K562 (cell line): ENCODE measurements around the gene ZBTB38. TPM values are rescaled to one million over a fixed set of nuclear protein-coding genes. Genes with fewer than 3 reads are reported as not detected.
A peak's percentile ranks its signal among the peaks of the same experiment; 100 is the strongest.

Experiments
- ASH1L ChIP-seq: fragments of 450-650 bp; IDR thresholded peaks from 2 replicates; pipeline ENCODE4 v1.6.1; 2018; ENCODE audit warnings: borderline replicate concordance, mild to moderate bottlenecking, low read depth; ENCODE audit not compliant: partially characterized antibody
- CBFA2T3 ChIP-seq: fragments of 450-650 bp; IDR thresholded peaks from 2 replicates; pipeline ENCODE4 v1.6.1; 2017
- EHMT2 ChIP-seq: fragments of 450-650 bp; IDR thresholded peaks from 2 replicates; pipeline ENCODE4 v1.6.1; 2018; ENCODE audit warnings: antibody characterized with exemption
- GATA2 ChIP-seq: sonication (generic); formaldehyde crosslinking; IDR thresholded peaks from 2 replicates; pipeline ENCODE4 v1.4.0; 2020; ENCODE audit warnings: mild to moderate bottlenecking, missing genetic modification reagents
- HOXB6 ChIP-seq: fragments of 250-450 bp; sonication (Bioruptor Pico); IDR thresholded peaks from 2 replicates; pipeline ENCODE4 v1.5.1; 2022; ENCODE audit warnings: mild to moderate bottlenecking, borderline replicate concordance
- IFI16 ChIP-seq: fragments of 250-450 bp; sonication (Bioruptor Pico); IDR thresholded peaks from 2 replicates; pipeline ENCODE4 v2.1.2; 2022; ENCODE audit warnings: mild to moderate bottlenecking, inconsistent platforms
- ILK ChIP-seq: fragments of 450-650 bp; IDR thresholded peaks from 2 replicates; pipeline ENCODE4 v1.6.1; 2016; ENCODE audit warnings: missing genetic modification characterization, low read depth, mild to moderate bottlenecking, missing compliant biosample characterization, moderate library complexity, borderline replicate concordance
- KDM1A ChIP-seq, 2 experiments: fragments of 450-650 bp; IDR thresholded peaks; 2 replicates each; pipeline ENCODE4 v1.6.1; 2016; ENCODE audit warnings: mild to moderate bottlenecking in 2 of 2
- MYBL2 ChIP-seq, 2 experiments: fragments of 450-650 bp in 1 of 2; sonication (generic) in 1 of 2; formaldehyde crosslinking in 1 of 2; IDR thresholded peaks; 2 replicates each; pipeline versions ENCODE4 v1.6.1 to v1.8.1; 2017 to 2022; ENCODE audit warnings: borderline replicate concordance in 1 of 2, inconsistent platforms in 1 of 2, low read depth in 1 of 2, mild to moderate bottlenecking in 1 of 2, missing genetic modification reagents in 1 of 2, moderate library complexity in 1 of 2
- SMARCC2 ChIP-seq: fragments of 450-650 bp; IDR thresholded peaks from 2 replicates; pipeline ENCODE4 v1.6.1; 2017; ENCODE audit warnings: antibody characterized with exemption, moderate library complexity, mild to moderate bottlenecking, low read depth
- TCFL5 ChIP-seq: fragments of 250-450 bp; sonication (Bioruptor Pico); conservative IDR thresholded peaks from 2 replicates; pipeline ENCODE4 v1.6.1; 2021; ENCODE audit warnings: mild to moderate bottlenecking, moderate library complexity, matching md5 sums
- TSC22D4 ChIP-seq: fragments of 450-650 bp; IDR thresholded peaks from 2 replicates; pipeline ENCODE4 v1.6.1; 2016; ENCODE audit warnings: missing genetic modification characterization, missing biosample characterization, control low read depth
- ZBTB17 ChIP-seq: fragments of 450-650 bp; formaldehyde crosslinking; IDR thresholded peaks from 2 replicates; pipeline ENCODE4 v1.4.0; 2020; ENCODE audit warnings: mild to moderate bottlenecking
- ZNF436 ChIP-seq: fragments of 250-450, 450-650 bp; sonication (Bioruptor Pico); formaldehyde crosslinking; IDR thresholded peaks from 2 replicates; pipeline ENCODE4 v1.7.0; 2020; ENCODE audit warnings: mild to moderate bottlenecking
- ZNF444 ChIP-seq: fragments of 250-450 bp; sonication (Bioruptor Pico); IDR thresholded peaks from 2 replicates; pipeline ENCODE4 v1.4.0; 2020; ENCODE audit warnings: mild to moderate bottlenecking, moderate library complexity
- ZNF589 ChIP-seq: fragments of 200-800 bp; sonication (Bioruptor generic); IDR thresholded peaks from 2 replicates; pipeline ENCODE4 v1.6.1; 2016; ENCODE audit warnings: low read depth, missing genetic modification characterization, missing compliant biosample characterization
- polyA plus RNA-seq, 8 experiments: library from polyadenylated mRNA; depleted of rRNA in 4 of 8; stranded (reverse) in 5 of 8; unstranded in 3 of 8; fragments of >200 nt; fragmentation: Nextera tagmentation in 2 of 8; fragmentation: Illumina TruSeq in 1 of 8; extraction: Ambion mirVana in 2 of 8; extraction: Trizol in 1 of 8; gene quantifications; 2 replicates each; pipeline versions ENCODE4 v1.2.1 to v1.2.3, GENCODE V29; 2011 to 2014; ENCODE audit warnings: inconsistent platforms in 1 of 8, missing spikeins in 1 of 8
- total RNA-seq, 7 experiments: library from RNA; depleted of rRNA in 6 of 7; stranded (reverse); fragments of >200 nt in 6 of 7; fragmentation: Illumina TruSeq in 2 of 7; extraction: Trizol in 2 of 7; gene quantifications; 2 replicates each; pipeline versions ENCODE4 v1.2.1 to v1.2.3, GENCODE V29; 2011 to 2021; ENCODE audit warnings: low replicate concordance in 1 of 7
- TF ChIP-seq, protein P1 (sequence below): sonication (generic); formaldehyde crosslinking; IDR thresholded peaks from 2 replicates; pipeline ENCODE4 v1.9.0; 2022; ENCODE audit warnings: mild to moderate bottlenecking, missing genetic modification reagents
- TF ChIP-seq, protein P2 (sequence below), 2 experiments: fragments of 200-800 bp in 1 of 2; sonication (Bioruptor generic) in 1 of 2; sonication (generic) in 1 of 2; formaldehyde crosslinking in 1 of 2; IDR thresholded peaks in 1 of 2; conservative IDR thresholded peaks in 1 of 2; 2 replicates each; pipeline versions ENCODE4 v1.5.0 to v1.6.1; 2016 to 2020; ENCODE audit warnings: missing compliant biosample characterization in 1 of 2, missing genetic modification characterization in 1 of 2, missing genetic modification reagents in 1 of 2
- TF ChIP-seq, protein P3 (sequence below): sonication (generic); formaldehyde crosslinking; IDR thresholded peaks from 2 replicates; pipeline ENCODE4 v1.8.0; 2022; ENCODE audit warnings: mild to moderate bottlenecking, missing genetic modification reagents
- TF ChIP-seq, protein P4 (sequence below): fragments of 450-650 bp; IDR thresholded peaks from 2 replicates; pipeline ENCODE4 v1.6.1; 2016; ENCODE audit warnings: low read depth, mild to moderate bottlenecking, moderate library complexity
- TF ChIP-seq, protein P5 (sequence below): IDR thresholded peaks from 3 replicates; pipeline ENCODE4 v1.6.1; 2011; ENCODE audit warnings: borderline replicate concordance, mild to moderate bottlenecking; ENCODE audit not compliant: insufficient read length, insufficient read depth

The ZBTB38 gene
- total and polyA plus RNA-seq, 9 of the 15 experiments (the other 6 are each of a cell fraction or from before 2014, with no cell fraction given) = 12.1 to 39.4 (median 22.9) TPM

DNA sequence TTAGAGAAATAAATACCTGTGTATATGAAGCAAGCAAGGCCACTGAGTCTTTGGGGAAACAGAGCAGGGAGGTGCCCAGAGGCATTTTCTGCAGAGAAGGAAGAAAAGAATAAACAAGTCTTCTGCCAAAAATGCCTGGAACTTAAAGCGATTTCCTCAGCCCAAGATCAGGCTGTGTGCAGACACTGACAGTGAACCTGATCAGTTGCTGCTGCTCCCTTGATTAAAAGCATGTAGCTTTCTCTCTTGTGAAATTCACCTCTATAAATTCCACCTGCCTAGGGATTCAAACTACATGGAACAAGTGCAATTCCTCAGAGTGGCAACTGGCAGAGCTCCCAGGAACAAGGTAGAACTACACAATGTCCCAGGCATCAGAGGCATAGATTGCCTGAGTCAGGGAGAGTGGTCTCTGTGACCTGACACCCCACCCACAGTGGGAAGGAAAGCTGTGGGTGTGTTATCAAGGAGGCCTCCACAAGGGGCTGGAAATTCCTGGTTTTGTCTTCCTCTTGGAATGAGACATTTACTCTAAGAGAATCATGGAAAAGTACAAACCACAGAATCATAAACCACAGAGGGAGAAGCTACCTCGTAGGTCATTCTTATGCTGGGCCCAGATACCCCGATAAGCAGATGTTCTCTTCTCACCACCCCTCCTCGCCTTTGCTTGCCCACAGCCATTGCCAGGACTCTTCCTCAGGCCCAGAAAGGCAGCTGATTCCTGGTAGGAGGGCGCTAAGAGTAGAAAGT is 1.8 kb upstream of the ZBTB38 start (continued):
- TF ChIP-seq, protein P1, sequence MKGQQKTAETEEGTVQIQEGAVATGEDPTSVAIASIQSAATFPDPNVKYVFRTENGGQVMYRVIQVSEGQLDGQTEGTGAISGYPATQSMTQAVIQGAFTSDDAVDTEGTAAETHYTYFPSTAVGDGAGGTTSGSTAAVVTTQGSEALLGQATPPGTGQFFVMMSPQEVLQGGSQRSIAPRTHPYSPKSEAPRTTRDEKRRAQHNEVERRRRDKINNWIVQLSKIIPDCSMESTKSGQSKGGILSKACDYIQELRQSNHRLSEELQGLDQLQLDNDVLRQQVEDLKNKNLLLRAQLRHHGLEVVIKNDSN (CRISPR knock-in tag) = no peak
- TF ChIP-seq KDM1A (IDR thresholded peaks at IDR 0.05) (no peak), MYBL2 (IDR thresholded peaks at IDR 0.05; ENCODE audit: low read depth) (no peak), MYBL2 (CRISPR knock-in tag; IDR thresholded peaks at IDR 0.05; ENCODE audit: borderline replicate concordance) (no peak), EHMT2 (no peak), ZNF589 (CRISPR knock-in tag) (0 out of 2 replicates have a peak, but pooled peaks have one; percentile 15), HOXB6 (CRISPR knock-in tag) (no peak), ZNF444 (CRISPR knock-in tag) (no peak), GATA2 (CRISPR knock-in tag) (0 out of 2 replicates have a peak, but pooled peaks have one; percentile 21), SMARCC2 (0 out of 2 replicates have a peak, but pooled peaks have one; percentile 34), ZNF436 (CRISPR knock-in tag) (no peak), TCFL5 (no peak), ZBTB17 (no peak), TSC22D4 (tag) (no peak), CBFA2T3 (peak; percentile 70), ASH1L (no peak), ILK (tag) (no peak), IFI16 (no peak)
- TF ChIP-seq, protein P2, sequence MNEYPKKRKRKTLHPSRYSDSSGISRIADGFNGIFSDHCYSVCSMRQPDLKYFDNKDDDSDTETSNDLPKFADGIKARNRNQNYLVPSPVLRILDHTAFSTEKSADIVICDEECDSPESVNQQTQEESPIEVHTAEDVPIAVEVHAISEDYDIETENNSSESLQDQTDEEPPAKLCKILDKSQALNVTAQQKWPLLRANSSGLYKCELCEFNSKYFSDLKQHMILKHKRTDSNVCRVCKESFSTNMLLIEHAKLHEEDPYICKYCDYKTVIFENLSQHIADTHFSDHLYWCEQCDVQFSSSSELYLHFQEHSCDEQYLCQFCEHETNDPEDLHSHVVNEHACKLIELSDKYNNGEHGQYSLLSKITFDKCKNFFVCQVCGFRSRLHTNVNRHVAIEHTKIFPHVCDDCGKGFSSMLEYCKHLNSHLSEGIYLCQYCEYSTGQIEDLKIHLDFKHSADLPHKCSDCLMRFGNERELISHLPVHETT (CRISPR knock-in tag; conservative IDR thresholded peaks at IDR 0.05 in 1 of 2, IDR thresholded peaks at IDR 0.05 in 1 of 2) = peak in 1 of 2 experiments; percentile 69; a peak in 2 of 4 replicates
- TF ChIP-seq, protein P3, sequence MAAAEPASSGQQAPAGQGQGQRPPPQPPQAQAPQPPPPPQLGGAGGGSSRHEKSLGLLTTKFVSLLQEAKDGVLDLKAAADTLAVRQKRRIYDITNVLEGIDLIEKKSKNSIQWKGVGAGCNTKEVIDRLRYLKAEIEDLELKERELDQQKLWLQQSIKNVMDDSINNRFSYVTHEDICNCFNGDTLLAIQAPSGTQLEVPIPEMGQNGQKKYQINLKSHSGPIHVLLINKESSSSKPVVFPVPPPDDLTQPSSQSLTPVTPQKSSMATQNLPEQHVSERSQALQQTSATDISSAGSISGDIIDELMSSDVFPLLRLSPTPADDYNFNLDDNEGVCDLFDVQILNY = no peak
- TF ChIP-seq, protein P4, sequence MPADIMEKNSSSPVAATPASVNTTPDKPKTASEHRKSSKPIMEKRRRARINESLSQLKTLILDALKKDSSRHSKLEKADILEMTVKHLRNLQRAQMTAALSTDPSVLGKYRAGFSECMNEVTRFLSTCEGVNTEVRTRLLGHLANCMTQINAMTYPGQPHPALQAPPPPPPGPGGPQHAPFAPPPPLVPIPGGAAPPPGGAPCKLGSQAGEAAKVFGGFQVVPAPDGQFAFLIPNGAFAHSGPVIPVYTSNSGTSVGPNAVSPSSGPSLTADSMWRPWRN = no peak
- TF ChIP-seq, protein P5, sequence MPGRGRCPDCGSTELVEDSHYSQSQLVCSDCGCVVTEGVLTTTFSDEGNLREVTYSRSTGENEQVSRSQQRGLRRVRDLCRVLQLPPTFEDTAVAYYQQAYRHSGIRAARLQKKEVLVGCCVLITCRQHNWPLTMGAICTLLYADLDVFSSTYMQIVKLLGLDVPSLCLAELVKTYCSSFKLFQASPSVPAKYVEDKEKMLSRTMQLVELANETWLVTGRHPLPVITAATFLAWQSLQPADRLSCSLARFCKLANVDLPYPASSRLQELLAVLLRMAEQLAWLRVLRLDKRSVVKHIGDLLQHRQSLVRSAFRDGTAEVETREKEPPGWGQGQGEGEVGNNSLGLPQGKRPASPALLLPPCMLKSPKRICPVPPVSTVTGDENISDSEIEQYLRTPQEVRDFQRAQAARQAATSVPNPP = no peak
